Activated naive CD4-positive, alpha-beta T cell treated with anti-CD3 and anti-CD28 coated beads for 36 hours (primary cell): ENCODE results near the gene KRT16. TPM values are rescaled to one million over a fixed set of nuclear protein-coding genes. Genes with fewer than 3 reads are reported as not detected.
"Not testable (repeated sequence)": the region's sequence is repeated elsewhere in the genome, so short reads cannot be mapped to it uniquely, and the experiment has no call there.

Source experiments
- CTCF ChIA-PET: fragments of 350-600 bp; sonication (Branson Sonifier 250); formaldehyde crosslinking; loops from one replicate; lab custom pipeline; 2021; ENCODE audit warnings: antibody characterized with exemption; lab: Charles Lee
- DNase-seq: peaks from one replicate; pipeline ENCODE4 v3.0.0-alpha.2; 2020
- H3K27ac Mint-ChIP-seq: one replicate; pipeline ENCODE4 v1.8.0; 2021; ENCODE audit warnings: mild to moderate bottlenecking, mixed read lengths
- H3K27me3 Mint-ChIP-seq: one replicate; pipeline ENCODE4 v1.8.0; 2021; ENCODE audit warnings: low read depth, mixed read lengths
- H3K36me3 Mint-ChIP-seq: one replicate; pipeline ENCODE4 v1.8.0; 2021; ENCODE audit warnings: low read depth, mixed read lengths
- H3K4me1 Mint-ChIP-seq: one replicate; pipeline ENCODE4 v1.8.0; 2021; ENCODE audit warnings: low read depth, mixed read lengths
- H3K4me3 Mint-ChIP-seq: one replicate; pipeline ENCODE4 v1.8.0; 2021; ENCODE audit warnings: mild to moderate bottlenecking, moderate library complexity, mixed read lengths
- H3K9me3 Mint-ChIP-seq: one replicate; pipeline ENCODE4 v1.8.0; 2021; ENCODE audit warnings: mixed read lengths
- intact Hi-C: fragments of 100-400 bp; cut with micrococcal nuclease; formaldehyde crosslinking; loops from one replicate; pipeline ENCODE4 v1.15.1; 2023
- total RNA-seq, 2 experiments: library from RNA; stranded (reverse); gene quantifications; one replicate each; pipeline ENCODE4 v1.2.3, GENCODE V29; 2021

KRT16 gene
- total RNA-seq, 2 experiments from 2014 or later = not detected

DNA sequence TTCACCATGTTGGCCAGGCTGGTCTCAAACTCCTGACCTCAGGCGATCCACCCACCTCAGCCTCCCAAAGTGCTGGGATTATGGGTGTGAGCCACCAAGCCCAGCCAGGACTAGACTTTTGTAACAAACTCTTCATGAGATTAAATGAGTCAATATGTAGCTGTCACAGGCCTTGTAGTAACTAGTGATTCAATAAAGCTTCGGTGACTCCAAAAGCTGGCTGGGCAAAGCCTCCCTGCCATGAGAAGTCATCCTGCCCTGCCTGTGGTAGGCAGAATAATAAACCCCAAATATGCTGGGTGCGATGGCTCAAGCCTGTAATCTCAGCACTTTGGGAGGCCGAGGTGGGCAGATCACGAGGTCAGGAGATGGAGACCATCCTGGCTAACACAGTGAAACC, 28.0 kb upstream of the KRT16 start:
- H3K27me3 Mint-ChIP-seq, H3K36me3 Mint-ChIP-seq, H3K9me3 Mint-ChIP-seq, H3K4me1 Mint-ChIP-seq, H3K27ac Mint-ChIP-seq, intact Hi-C loops, DNase-seq, H3K4me3 Mint-ChIP-seq: not testable (repeated sequence)
- CTCF ChIA-PET = interaction anchor here (1.4 to 2.8 kb wide), 2 partner anchors 22 to 92 kb away, joined by 4 to 13 read pairs; no protein-coding TSS in a partner anchor

DNA sequence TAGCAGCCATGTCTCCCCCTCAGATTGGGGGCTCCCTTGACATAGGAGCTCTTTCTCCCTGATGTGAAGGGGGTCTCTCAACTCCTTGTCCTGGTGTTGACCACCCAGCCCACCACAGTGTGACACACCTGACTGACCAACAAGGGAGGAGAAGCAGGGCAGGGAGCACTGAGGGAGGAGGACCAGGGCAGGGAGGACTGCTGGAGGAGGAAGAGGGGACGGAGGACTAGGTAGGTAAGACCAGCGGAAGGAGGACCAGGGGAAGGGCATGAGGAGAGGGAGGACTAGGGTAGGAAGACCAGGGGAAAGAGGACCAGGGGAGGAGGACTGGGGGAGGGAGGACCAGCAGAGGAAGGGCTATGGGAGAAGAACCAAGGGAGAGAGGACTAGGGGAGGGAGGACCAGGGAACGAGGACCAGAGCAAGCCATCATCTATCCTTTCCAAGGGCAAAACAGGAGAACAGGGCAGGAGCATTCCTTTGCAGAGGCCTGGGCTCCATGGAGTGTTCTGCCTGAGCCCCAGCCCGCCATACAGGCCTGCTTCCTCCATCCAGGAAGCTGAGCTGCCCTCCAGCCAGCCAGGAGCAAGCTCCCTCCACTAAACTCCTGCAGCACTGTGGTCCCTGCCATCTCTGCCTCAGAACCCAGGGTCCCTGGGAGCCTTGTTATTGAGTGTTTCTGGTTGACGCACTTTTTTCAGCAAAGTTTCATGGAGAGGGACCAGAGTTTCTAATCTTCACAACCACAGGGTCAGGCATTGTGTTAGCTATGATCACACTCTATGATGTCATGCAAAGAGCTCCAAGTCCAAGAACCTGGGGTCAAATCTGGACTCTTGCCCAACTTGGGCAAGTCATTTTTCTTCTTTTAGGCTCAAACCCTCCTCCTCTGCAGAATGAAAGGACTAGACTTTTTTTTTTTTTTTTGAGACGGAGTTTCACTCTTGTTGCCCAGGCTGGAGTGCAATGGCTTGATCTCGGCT, 27.2 kb upstream of the KRT16 start:
- no peaks in the 10 kb centered on the region for H3K9me3 Mint-ChIP-seq
- DNase-seq = no peak
- CTCF ChIA-PET = interaction anchor here (0.7 to 2.8 kb wide), 4 partner anchors 8 to 91 kb away, joined by 4 to 13 read pairs (median 4); no protein-coding TSS in a partner anchor
- H3K4me3 Mint-ChIP-seq = no peak overlapping the region
- H3K4me1 Mint-ChIP-seq = no peaks in the 10 kb centered on the region
- intact Hi-C loops = no loop called here
- no peak overlapping the region for H3K27ac Mint-ChIP-seq
- H3K36me3 Mint-ChIP-seq = no peaks in the 10 kb centered on the region
- H3K27me3 Mint-ChIP-seq = no peaks in the 10 kb centered on the region

DNA sequence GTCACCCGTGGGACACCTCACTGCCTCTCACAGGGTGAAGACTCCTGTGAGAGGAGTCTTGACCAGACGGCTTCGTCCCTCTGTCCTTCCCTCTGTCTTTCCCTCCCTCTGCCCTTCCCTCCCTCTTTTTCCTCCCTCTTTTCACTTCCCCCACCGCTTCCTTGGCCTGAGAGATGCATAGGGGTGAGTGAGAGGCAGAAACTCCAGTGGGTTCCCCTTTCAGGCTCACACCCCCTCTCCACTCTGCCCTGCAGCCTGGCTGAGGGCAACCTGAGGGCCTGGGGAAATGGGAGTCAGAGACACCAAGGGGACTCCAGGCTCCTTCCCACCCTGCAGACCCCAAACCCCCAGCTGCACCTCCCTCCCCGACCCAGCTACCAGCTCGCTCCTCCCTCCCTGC, 26.4 kb upstream of the KRT16 start:
- Mint-ChIP-seq H3K4me1 (no peaks in the 10 kb centered on the region), H3K36me3 (no peaks in the 10 kb centered on the region), H3K4me3 (no peak overlapping the region), H3K27me3 (no peaks in the 10 kb centered on the region), H3K9me3 (no peaks in the 10 kb centered on the region), H3K27ac (no peak overlapping the region)
- CTCF ChIA-PET = interaction anchor here (1.2 kb wide), 1 partner anchor 9 kb away, joined by 5 read pairs; no protein-coding TSS in a partner anchor
- intact Hi-C loops = no loop called here
- no peak for DNase-seq

DNA sequence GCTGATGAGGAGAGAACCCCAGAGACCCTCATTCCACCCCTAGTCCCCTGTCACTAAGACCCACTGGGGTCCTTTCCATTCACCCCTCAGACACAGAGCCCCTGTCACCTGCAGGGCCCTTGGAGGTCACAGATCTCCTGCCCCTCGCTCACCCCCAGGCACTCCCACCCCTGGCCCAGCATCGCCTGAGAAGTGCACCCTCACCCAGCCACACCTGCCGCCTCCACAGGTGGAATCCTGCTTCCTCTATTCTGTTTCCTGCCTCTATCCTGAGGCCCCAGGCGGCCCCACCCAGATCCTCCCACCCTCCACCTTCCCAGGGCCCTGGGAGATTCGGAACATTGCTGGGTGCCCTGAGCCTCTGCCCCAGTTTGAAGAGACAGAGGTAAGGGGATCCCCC, 25.6 kb upstream of the KRT16 start:
- CTCF ChIA-PET = no interaction called here
- Mint-ChIP-seq H3K27ac (no peak overlapping the region), H3K27me3 (no peaks in the 10 kb centered on the region), H3K4me1 (no peaks in the 10 kb centered on the region), H3K9me3 (no peaks in the 10 kb centered on the region), H3K4me3 (no peak overlapping the region), H3K36me3 (no peaks in the 10 kb centered on the region)
- intact Hi-C loops = no loop called here
- DNase-seq = no peak

DNA sequence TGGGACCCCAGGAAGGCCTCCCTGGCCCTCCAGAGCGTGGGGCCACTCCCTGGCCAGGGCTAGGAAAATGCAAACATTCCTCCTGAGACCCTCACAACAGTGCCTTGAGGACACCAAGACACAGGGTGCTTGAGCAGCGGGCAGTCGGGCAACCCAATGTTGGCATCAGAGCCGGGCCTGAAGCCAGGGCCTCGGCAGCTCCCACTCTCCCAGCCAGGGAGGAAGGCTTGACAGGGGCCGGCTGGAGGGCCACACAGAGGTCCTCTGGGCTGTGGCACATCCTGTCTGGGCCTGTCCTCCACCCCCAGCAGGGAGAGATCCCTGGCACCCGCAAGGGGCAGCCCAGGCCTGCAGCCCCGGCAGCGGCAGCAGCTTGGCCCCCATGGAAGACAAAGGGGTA, 24.1 kb upstream of the KRT16 start:
- H3K27me3 Mint-ChIP-seq = no peaks in the 10 kb centered on the region
- intact Hi-C loops = no loop called here
- no peaks in the 10 kb centered on the region for H3K4me1 Mint-ChIP-seq
- DNase-seq = no peak
- CTCF ChIA-PET = interaction anchor here (1.0 kb wide), 1 partner anchor 12 kb away, joined by 4 read pairs; no protein-coding TSS in a partner anchor
- H3K4me3 Mint-ChIP-seq = no peak overlapping the region
- H3K9me3 Mint-ChIP-seq = no peaks in the 10 kb centered on the region
- no peaks in the 10 kb centered on the region for H3K36me3 Mint-ChIP-seq
- no peak overlapping the region for H3K27ac Mint-ChIP-seq

DNA sequence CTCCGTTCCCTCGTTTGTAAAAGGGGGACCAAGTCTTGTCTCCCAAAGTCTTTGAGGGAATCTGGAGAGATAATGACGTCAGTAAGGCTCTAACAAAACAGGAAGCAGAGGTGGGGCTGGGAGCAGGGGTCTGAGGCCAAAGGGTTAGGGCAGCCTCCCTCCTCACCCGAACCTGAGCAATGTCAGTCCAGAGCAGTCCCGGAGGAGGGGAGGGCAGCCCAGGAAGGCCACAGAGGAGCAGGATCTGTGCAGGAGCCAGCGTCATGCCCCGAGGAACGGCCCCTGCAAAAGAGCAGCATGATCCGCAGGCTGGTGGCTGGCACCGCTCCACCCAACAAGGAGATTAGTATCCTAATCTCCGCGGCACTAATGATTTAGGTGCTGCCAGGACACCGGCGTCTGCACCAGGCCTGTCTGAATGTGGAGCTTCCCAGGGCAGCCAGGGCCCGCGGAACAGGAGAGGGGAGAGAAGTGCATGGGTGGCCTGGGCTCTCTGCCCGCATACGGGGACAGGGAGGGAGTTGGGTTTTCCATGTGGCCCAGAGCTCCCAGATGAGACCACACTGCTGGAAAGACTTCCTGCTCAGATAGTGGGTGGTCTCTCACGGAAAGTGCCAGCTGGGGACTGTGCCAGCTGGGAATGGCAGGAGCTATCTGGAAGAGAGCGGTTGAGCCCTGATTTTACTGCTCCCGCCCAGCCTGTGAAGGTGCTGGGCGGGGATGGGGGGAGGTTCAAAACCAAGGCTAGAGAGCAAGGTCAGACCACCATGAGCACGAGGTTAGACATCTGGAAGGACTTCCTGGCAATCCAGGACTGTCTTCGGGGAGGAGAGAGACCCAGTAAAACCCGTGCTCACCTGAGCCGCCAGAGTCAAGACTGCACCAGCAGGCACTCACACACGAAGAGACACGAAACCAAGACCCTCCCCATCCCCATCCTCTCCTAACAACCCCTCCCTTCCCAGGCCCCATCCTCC, 22.8 kb upstream of the KRT16 start:
- intact Hi-C loops = no loop called here
- H3K4me3 Mint-ChIP-seq = no peak overlapping the region
- no peak for DNase-seq
- H3K27ac Mint-ChIP-seq = no peak overlapping the region
- H3K9me3 Mint-ChIP-seq = no peaks in the 10 kb centered on the region
- CTCF ChIA-PET = interaction anchor here (1.0 to 1.4 kb wide), 2 partner anchors 13 to 28 kb away, joined by 3 to 4 read pairs; no protein-coding TSS in a partner anchor
- H3K36me3 Mint-ChIP-seq = no peaks in the 10 kb centered on the region
- H3K4me1 Mint-ChIP-seq = no peaks in the 10 kb centered on the region
- no peaks in the 10 kb centered on the region for H3K27me3 Mint-ChIP-seq

DNA sequence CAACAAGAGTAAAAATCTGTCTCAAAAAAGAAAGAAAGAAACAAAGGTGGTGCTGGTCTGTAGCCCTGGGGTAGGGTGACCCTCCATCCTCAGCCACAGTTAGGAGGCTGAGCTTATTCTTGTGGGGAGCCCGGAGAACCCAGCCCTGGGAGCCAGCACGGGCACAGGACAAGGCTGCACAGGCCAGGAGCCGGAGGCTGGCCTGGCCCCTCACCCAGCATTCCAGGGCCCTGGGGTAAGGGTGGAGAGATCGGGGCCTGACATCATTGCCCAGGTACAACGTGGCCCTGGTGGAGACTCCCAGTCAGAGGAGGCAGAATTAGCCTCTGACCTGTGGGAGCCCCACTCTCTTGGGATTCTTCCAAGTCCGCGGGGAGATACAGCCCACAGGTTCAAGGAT, 22.1 kb upstream of the KRT16 start:
- Mint-ChIP-seq H3K36me3 (no peaks in the 10 kb centered on the region), H3K27me3 (no peaks in the 10 kb centered on the region), H3K9me3 (no peaks in the 10 kb centered on the region), H3K4me3 (no peak overlapping the region), H3K27ac (no peak overlapping the region), H3K4me1 (no peaks in the 10 kb centered on the region)
- CTCF ChIA-PET = no interaction called here
- DNase-seq = no peak
- intact Hi-C loops = no loop called here

DNA sequence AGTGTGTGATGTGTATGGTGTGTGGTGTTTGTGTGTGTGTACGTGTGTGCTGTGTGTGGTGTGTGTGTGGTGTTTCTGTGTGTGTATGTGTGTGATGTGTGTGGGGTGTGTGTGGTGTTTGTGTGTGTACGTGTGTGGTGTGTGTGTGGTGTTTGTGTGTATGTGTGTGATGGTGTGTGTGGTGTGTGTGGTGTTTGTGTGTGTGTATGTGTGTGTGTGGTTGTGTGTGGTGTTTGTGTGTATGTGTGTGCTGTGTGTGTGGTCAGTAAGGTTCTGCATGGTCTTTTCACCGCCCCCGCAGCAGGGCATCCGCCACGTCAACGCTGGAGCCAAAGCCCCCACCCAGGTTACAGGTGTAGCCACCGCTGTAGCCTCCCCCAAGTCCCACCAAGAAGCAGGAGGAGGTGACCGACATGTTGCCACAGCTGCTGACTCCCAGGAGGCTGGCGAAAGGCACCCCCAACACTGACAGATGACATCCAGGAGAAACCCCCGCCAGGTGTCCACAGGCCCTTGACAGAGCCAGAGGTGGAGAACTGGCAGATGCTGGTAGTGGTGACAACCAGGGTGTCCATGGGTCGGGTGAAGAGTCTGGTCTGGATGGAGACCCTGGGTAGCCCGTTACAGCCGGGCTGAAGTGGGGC, 21.1 kb upstream of the KRT16 start:
- Mint-ChIP-seq H3K36me3 (no peaks in the 10 kb centered on the region), H3K9me3 (no peaks in the 10 kb centered on the region), H3K27ac (no peak overlapping the region), H3K27me3 (no peaks in the 10 kb centered on the region), H3K4me3 (no peak overlapping the region), H3K4me1 (no peaks in the 10 kb centered on the region)
- CTCF ChIA-PET = no interaction called here
- no peak for DNase-seq
- intact Hi-C loops = no loop called here

DNA sequence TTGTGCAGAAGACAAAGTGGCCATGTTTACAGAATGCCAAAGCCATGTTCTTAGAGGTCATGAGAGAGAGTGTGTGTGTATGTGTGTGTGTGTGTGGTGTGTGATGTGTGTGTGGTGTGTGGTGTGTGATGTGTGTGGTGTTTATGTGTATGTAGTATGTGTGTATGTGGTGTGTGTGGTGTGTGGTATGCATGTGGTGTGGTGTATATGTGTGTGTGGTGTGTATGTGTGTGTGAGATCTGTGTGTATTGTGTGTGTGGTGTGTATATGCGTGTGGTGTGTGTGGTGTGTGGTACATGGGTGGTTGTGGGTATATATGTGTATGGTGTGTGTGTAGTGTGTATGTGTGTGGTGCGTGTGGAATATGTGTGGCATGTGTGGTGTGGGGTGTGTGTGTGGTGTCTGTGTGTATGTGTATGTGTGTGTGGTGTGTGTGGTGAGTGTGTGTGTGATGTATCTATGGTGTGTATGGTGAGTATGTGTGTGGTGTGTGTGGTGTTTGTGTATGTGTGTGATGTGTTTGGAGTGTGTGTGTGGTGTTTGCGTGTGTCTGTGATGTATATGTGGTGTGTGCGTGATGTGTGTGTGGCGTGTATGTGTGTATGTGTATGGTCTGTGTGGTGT, 20.0 kb upstream of the KRT16 start:
- Mint-ChIP-seq H3K9me3 (no peaks in the 10 kb centered on the region), H3K27ac (no peak overlapping the region), H3K4me3 (no peak overlapping the region), H3K27me3 (no peaks in the 10 kb centered on the region), H3K4me1 (no peaks in the 10 kb centered on the region), H3K36me3 (no peaks in the 10 kb centered on the region)
- DNase-seq = no peak
- CTCF ChIA-PET = no interaction called here
- intact Hi-C loops = no loop called here

DNA sequence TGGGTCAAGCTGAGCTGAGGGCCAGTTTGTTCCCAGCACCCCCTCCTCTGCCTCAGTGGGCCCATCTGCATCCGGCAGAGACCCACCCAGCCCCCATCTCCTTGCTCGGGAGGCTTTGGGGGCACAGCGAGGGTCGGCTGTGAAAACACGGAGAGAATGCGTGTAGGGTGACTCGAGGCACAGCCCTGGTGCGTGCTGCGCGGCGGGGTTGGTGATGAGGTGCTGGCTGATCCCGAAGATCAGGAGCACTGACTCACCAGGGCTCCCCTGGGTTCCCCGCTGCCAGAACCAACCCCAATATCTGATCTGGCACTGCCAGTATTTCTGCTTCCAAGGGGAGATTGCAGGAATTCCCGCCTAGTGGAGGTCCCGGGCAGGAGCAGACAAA, 19.3 kb upstream of the KRT16 start:
- no peak for DNase-seq

DNA sequence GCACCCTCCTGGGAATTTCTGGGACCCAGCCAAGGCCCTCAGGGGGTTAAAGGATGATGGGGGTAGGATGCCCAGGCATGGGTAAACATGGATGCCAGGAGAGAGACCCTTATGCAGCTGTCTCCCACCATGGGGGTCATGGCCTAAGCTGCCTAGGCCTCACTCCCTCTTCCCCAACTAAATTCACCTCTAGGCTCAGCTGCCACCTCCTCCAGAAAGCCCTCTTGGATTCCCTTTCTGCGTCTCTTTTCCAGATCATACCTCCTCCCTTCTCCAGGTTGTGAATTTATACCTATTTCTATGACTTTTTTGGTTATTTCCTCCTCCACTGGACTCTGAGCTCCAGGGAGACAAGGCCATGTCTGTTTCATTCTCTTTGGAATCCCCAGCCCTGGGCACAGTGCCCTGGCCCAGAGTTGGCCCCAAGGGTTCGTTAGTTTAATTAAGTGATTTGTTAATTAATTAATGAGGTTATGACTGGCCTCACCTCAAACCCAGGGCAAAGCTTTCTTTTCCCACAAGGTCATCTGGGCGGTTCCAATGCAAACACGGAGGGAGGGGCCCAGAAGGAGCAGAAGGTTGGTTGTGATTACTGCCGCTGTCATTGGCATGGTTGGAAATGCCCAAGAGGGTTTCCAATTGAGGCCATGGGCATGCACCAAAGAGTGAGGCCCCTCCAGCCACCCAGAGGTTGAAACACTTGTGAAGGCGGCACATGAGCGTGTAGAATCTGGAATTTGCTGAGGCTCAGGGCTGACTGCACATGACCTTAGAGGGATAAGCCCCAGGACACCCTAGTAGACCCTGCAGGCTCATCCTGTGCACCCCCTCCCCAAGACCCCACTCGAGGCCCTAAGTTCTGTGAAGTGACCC, 18.7 kb upstream of the KRT16 start:
- no peak for DNase-seq
- Mint-ChIP-seq H3K27ac (no peak overlapping the region), H3K9me3 (no peaks in the 10 kb centered on the region), H3K36me3 (no peaks in the 10 kb centered on the region), H3K4me1 (no peaks in the 10 kb centered on the region), H3K4me3 (no peak overlapping the region), H3K27me3 (no peaks in the 10 kb centered on the region)
- CTCF ChIA-PET = no interaction called here
- intact Hi-C loops = no loop called here

More for the DNA sequence above, 19.3 kb upstream of the KRT16 start:
- no peaks in the 10 kb centered on the region for H3K27me3 Mint-ChIP-seq
- intact Hi-C loops = no loop called here
- no peaks in the 10 kb centered on the region for H3K4me1 Mint-ChIP-seq
- no peaks in the 10 kb centered on the region for H3K9me3 Mint-ChIP-seq
- H3K4me3 Mint-ChIP-seq = no peak overlapping the region
- H3K36me3 Mint-ChIP-seq = no peaks in the 10 kb centered on the region
- H3K27ac Mint-ChIP-seq = no peak overlapping the region
- CTCF ChIA-PET = no interaction called here
